ENCODE measurements around the gene CKAP2L. TPM values are rescaled to one million over a fixed set of nuclear protein-coding genes. Genes with fewer than 3 reads are reported as not detected.
A peak's percentile ranks its signal among the peaks of the same experiment; 100 is the strongest.

CKAP2L gene
- total RNA-seq, 4 donors from 2014 or later = 4.3 to 14.4 (median 6.7) TPM

DNA sequence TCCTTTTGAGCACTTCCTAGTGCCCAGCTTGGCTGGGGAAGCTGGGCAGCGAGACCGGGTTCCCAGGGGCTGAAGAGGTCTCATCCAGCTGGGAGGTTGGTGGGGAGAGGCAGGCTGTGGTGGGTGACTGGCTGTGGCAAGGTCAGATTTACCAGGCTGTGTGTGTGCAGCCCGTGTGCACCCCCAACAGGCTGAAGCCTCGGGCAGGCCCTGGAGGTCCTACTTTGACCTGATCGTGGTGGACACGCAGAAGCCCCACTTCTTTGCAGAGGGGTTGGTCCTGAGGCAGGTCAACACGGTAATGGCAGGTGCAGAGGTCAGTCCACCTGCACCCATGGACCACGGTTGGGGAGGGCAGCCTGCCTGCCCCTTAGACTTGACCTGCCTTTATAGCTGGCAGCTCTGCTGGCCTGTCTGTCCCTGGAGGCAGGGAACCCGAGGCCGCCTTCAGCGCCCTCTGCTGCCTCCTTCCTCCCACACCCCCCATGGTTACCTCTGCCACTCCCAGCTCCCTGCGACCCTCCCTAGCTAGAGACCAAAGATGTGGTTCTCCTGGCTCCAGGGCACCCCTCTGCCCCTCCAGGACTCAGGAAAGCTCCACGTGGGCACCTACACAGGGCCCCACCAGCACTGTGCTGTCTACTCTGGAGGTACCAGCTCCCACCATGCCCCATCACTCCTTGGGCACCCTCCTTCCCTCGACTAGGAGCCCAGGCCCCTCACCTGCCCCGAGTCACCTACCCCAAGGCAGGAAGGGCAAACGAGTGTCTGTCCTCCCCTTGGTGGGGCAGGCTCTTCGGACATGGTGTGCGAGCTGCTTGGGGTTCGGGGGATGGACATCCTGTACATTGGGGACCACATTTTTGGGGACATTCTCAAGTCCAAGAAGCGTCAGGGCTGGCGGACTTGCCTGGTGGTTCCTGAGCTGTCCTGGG is 39.6 kb downstream of the CKAP2L start:
- no peak for DNase-seq
- WGBS, 2 donors = 60 to 85% methylated on average over 6 to 13 of the region's 21 CpGs

DNA sequence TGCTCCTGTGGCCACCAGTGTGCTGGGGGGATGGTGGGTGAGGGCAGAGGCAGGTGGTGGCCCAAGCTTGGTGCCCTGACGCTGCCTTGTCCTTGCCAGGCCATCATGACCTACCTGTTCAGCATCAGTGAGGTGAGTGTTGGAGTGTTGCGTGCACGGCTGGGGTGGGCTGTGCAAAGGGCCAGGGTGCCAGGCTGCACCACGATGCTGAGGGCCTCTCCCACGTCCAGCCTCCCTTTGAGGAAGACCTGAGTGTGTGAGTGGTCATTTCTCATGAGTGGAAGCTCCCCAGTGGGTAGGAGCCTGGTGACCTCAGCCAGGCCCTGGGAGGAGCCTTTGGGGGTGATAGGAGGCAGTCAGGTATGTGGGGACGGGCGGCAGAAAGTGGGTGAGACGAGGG is 40.4 kb downstream of the CKAP2L start:
- Histone ChIP-seq H3K4me3 (no peak overlapping the region), H3K9me3 (no peaks in the 10 kb centered on the region), H3K27ac (no peak overlapping the region), H3K27me3 (no peaks in the 10 kb centered on the region), H3K36me3 (no peaks in the 10 kb centered on the region), H3K4me1 (peaks cover 0 to 11% (median 4%) of the 10 kb centered on the region in 3 donors)
- intact Hi-C loops (cut with DNase I) = no loop called here
- no peak for DNase-seq
- 84 to 100% methylated on average over 3 to 8 of the region's 8 CpGs for WGBS, 2 donors
- TF ChIP-seq, protein P1, sequence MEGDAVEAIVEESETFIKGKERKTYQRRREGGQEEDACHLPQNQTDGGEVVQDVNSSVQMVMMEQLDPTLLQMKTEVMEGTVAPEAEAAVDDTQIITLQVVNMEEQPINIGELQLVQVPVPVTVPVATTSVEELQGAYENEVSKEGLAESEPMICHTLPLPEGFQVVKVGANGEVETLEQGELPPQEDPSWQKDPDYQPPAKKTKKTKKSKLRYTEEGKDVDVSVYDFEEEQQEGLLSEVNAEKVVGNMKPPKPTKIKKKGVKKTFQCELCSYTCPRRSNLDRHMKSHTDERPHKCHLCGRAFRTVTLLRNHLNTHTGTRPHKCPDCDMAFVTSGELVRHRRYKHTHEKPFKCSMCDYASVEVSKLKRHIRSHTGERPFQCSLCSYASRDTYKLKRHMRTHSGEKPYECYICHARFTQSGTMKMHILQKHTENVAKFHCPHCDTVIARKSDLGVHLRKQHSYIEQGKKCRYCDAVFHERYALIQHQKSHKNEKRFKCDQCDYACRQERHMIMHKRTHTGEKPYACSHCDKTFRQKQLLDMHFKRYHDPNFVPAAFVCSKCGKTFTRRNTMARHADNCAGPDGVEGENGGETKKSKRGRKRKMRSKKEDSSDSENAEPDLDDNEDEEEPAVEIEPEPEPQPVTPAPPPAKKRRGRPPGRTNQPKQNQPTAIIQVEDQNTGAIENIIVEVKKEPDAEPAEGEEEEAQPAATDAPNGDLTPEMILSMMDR (IDR thresholded peaks at IDR 0.05) = no peak
- no peak for TF ChIP-seq POLR2A (IDR thresholded peaks at IDR 0.05)

More for the DNA sequence above, 39.6 kb downstream of the CKAP2L start:
- Histone ChIP-seq H3K27me3 (no peaks in the 10 kb centered on the region), H3K36me3 (no peaks in the 10 kb centered on the region), H3K4me3 (no peak overlapping the region), H3K4me1 (peaks cover 0 to 11% (median 4%) of the 10 kb centered on the region in 3 donors), H3K27ac (no peak overlapping the region), H3K9me3 (no peaks in the 10 kb centered on the region)
- intact Hi-C loops (cut with DNase I) = loop anchor here (5.0 kb wide), 1 partner anchor 123 kb away; no protein-coding TSS in a partner anchor
- no peak for TF ChIP-seq POLR2A (IDR thresholded peaks at IDR 0.05)
- TF ChIP-seq, protein P1 (IDR thresholded peaks at IDR 0.05) = peak in 2 of 6 experiments; percentile 8 to 29

DNA sequence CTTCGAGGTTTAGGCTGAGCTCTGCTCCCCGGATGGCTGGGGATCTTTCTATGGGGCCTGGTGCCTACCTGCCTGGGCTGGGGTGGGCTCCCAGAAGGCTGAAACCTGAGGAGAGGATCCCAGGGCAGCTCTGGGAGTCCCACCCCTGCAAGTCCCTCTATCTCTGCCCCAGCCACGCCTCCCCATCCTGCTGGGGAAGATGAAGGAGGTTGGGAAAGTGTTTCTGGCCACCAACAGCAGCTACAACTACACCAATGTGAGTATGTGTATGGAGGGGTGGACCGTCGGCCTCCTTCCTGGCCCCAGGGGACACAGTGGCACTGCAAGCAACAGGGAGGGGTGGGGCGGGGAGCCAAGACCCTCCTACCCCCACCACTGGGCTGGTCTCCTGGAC is 40.9 kb downstream of the CKAP2L start:
- intact Hi-C loops (cut with DNase I) = no loop called here
- 81% methylated on average over 4 of the region's 6 CpGs; no CpG with 5 or more reads in 1 of the 2 donors for WGBS, 2 donors
- H3K9me3 ChIP-seq = no peaks in the 10 kb centered on the region
- no peaks in the 10 kb centered on the region for H3K36me3 ChIP-seq
- no peaks in the 10 kb centered on the region for H3K27me3 ChIP-seq
- H3K4me1 ChIP-seq = peaks cover 0 to 11% (median 4%) of the 10 kb centered on the region in 3 donors
- no peak for TF ChIP-seq POLR2A (IDR thresholded peaks at IDR 0.05)
- TF ChIP-seq, protein P1 (IDR thresholded peaks at IDR 0.05) = no peak
- DNase-seq = no peak
- H3K4me3 ChIP-seq = no peak overlapping the region
- H3K27ac ChIP-seq = no peak overlapping the region

DNA sequence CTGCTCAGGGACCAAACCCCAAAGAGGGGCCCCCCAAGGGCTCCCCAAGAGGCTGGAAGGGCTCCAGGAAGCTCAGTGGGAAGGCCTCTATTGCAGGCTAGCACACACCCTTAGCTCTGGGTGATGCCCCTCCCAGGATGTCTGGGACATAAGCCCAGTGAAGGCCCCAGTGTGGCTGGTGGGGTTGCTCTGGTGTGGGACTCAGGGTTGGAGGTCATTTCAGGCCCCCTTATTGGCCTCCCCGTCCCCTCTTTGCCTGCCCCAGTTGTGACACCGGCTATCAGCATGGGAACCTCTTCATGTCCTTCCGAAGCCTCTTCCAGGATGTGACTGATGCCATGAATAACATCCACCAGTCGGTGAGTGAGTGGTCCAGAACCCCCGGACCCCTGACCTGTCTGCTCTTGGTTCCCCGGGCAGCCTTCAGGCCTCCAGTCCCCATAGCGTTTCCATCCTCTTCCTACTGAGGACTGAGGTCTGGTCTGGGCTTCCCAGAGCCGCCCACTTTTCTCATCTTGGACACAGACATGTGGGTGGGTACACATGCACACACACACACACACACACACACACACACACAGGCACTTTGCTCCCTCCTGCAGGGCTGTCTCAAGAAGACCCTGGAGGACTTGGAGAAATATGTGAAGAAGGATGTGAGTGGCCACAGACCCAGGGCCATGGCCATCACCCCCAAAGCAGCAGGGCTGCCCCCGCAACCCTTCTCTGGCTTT is 41.4 kb downstream of the CKAP2L start:
- TF ChIP-seq, protein P1 (IDR thresholded peaks at IDR 0.05) = no peak
- no peak for TF ChIP-seq POLR2A (IDR thresholded peaks at IDR 0.05)
- no peak for DNase-seq

More for the DNA sequence above, 41.4 kb downstream of the CKAP2L start:
- WGBS, 2 donors = 90 to 91% methylated on average over 5 to 6 of the region's 9 CpGs
- H3K4me1 ChIP-seq = peaks cover 0 to 11% (median 4%) of the 10 kb centered on the region in 3 donors
- H3K27me3 ChIP-seq = no peaks in the 10 kb centered on the region
- no peak overlapping the region for H3K4me3 ChIP-seq
- H3K27ac ChIP-seq = no peak overlapping the region
- no peaks in the 10 kb centered on the region for H3K9me3 ChIP-seq
- no peaks in the 10 kb centered on the region for H3K36me3 ChIP-seq
- intact Hi-C loops (cut with DNase I) = no loop called here
